Fibroblast of villous mesenchyme (primary cell): ENCODE results near the gene VTN. TPM values are rescaled to one million over a fixed set of nuclear protein-coding genes. Genes with fewer than 3 reads are reported as not detected.

Experiments
- DNase-seq: peaks from one replicate; pipeline ENCODE4 v3.0.0-alpha.2; 2010; ENCODE audit warnings: low read depth
- H3K4me3 ChIP-seq: 2 replicates; pipeline ENCODE4 v1.5.1; 2011; ENCODE audit warnings: low read depth, mild to moderate bottlenecking, low read length
- total RNA-seq: library from RNA; depleted of rRNA; stranded (reverse); fragments of >200 nt; gene quantifications from 2 replicates; pipeline ENCODE4 v1.2.3, GENCODE V29; 2012
- TF ChIP-seq, protein P1 (sequence below): IDR thresholded peaks from 2 replicates; pipeline ENCODE4 v1.5.1; 2012; ENCODE audit warnings: low read depth, mild to moderate bottlenecking, low read length; ENCODE audit not compliant: insufficient read depth

VTN gene
- total RNA-seq, 1 donor = 5.2 TPM

DNA sequence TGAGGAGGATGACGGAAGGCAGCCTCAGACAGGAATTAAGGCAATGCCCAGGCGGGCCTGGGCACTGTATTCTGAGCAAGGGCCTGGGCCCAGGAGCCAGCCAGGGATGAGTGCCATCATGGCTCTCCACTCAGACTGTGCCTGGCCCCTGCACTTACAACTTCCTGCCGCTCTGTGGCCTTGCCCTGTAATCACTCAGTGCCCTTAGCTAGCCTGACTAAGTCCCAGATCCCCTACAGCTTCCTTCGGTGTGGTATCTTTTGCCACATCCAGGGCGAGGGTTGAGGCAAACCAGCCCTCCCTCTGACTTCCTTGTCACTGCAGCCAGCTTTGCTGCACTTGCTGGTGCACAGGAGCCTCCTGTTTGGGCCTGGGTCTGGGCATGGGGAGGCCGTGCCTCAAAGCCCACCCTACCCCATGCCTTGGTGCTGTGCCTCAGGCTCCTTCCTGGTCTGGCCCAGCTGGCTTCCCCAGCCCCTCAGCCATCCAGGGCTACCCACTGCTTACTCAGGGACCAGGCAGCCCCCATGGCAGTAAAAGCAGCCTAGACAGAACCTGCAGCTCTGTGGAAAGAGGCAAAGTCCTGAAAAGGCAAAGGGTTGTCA is 26.6 kb upstream of the VTN start:
- TF ChIP-seq, protein P1, sequence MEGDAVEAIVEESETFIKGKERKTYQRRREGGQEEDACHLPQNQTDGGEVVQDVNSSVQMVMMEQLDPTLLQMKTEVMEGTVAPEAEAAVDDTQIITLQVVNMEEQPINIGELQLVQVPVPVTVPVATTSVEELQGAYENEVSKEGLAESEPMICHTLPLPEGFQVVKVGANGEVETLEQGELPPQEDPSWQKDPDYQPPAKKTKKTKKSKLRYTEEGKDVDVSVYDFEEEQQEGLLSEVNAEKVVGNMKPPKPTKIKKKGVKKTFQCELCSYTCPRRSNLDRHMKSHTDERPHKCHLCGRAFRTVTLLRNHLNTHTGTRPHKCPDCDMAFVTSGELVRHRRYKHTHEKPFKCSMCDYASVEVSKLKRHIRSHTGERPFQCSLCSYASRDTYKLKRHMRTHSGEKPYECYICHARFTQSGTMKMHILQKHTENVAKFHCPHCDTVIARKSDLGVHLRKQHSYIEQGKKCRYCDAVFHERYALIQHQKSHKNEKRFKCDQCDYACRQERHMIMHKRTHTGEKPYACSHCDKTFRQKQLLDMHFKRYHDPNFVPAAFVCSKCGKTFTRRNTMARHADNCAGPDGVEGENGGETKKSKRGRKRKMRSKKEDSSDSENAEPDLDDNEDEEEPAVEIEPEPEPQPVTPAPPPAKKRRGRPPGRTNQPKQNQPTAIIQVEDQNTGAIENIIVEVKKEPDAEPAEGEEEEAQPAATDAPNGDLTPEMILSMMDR = no peak
- no peak overlapping the region for H3K4me3 ChIP-seq
- DNase-seq = peak; percentile 12

DNA sequence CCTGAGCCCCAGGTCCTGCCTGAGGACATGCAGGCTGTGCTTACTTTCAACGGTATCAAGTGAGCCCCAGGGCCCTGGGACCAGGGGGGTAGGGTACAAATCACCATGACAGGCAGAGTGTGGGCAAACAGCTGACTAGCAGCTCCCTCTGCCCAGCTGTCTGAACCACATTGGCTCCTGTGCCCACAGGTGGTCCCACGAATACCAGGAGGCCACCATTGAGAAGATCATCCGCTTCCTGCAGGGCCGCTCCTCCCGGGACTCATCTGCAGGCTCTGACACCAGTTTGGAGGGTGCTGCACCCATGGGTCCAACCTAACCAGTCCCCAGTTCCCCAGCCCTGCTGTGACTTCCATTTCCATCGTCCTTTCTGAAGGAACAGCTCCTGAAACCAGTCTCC is 25.9 kb upstream of the VTN start:
- DNase-seq = no peak
- TF ChIP-seq, protein P1 = no peak
- no peak overlapping the region for H3K4me3 ChIP-seq

DNA sequence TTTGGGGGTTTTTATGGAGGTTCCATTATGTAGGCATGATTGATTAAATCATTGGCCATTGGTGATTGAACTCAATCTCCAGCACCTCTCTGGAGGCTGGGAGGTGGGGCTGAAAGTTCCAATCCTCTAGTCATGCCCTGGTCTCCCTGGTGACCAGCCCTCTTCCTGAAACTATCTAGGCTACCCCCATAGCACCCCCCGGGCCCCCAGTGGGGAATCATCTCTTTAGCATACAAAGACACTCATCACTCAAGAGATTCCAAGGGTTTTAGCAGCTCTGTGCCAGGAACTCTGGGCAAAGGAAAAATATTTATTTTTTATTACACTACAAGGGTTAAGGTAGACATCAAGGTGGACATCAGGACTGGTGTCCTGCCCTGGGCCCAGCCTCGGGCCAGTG is 25.3 kb upstream of the VTN start:
- TF ChIP-seq, protein P1 = no peak
- DNase-seq = no peak
- H3K4me3 ChIP-seq = no peak overlapping the region

DNA sequence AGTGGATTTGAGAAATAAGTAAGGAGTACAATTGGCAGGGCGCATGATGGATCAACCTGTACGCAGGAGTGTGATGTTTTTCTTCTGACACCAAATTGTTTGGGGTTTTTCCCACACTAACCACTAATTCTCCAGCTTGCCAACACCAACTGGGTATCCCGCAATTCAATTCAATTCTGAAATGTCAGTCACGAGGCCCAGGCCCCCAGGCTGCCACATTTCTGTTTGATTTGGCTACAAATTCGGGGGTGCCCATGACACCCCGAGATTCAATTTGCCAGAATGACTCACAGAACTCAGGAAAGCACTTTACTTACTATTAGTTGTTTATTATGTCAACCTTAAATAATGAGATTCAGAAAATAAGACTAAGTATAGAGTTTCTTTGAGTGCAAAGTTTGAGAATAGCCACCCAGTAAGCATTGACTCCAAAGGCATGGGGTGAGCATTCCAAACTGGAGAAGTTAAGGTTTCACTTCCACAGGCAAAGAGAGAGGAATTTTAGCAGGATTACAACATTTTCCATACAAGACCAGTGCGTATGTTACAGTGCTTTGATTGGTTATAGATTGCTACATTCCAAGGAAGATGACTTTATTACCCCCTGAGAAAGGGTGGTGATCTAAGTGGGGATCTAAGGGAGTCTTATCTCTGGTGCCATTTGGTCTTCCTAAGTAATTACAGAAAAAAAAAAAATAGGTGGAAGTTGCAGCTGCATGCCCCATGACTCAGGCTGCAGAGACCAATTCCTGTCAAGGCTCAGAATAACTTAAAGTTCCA is 24.4 kb upstream of the VTN start:
- DNase-seq = peak; percentile 92
- no peak overlapping the region for H3K4me3 ChIP-seq
- TF ChIP-seq, protein P1 = no peak

DNA sequence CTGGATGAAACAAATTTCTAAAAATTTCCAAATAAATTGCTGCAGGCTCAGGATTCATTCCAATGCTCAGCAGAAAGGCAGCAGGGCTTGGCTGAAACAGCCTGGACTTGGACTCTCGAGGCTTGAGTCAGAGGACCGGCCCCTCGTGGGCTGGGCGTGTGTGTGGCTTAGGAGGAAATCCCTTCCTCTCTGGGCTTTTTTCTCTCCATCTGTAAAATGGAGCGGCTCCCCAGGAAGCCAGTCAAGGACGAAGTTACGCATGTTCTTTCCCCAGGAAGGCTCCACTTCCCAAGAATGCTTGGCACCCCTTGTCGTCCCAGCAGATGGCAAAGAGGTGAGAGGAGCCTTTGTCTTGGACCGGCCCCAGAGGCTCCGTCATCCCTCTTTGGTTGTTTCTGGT is 22.4 kb upstream of the VTN start:
- TF ChIP-seq, protein P1 = no peak
- no peak overlapping the region for H3K4me3 ChIP-seq
- no peak for DNase-seq

DNA sequence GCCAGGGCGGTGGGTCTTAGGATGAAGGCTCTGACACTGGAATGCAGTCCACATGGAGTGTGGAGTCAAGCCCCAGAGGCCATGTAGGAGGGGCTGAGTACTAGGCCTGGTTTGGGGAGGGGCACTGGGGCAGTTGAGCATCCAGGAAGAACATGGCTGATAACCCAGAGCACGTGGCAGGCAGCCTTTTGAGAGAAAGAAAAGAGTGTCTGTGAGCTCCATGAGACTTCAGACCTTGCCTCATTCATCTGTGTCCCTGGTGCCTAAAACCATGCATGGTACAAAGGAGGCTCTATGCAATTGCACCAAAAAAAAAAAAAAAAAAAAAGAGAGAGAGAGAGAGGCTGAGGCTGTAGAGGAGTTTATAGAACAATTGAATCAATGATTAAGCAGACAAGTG is 21.3 kb upstream of the VTN start:
- H3K4me3 ChIP-seq = no peak overlapping the region
- no peak for DNase-seq
- TF ChIP-seq, protein P1 = no peak
